MCF 10A (cell line): ENCODE measurements around the gene KCNH4. TPM values are rescaled to one million over a fixed set of nuclear protein-coding genes. Genes with fewer than 3 reads are reported as not detected.

Source experiments
- BruUV-seq: library from RNA; stranded (reverse); fragments of 400-500 nt; replicated peaks from 2 replicates; lab custom pipeline; 2021; lab: Mats Ljungman, UMichigan
- CTCF ChIA-PET: fragments of 300-600 bp; sonication (Branson Sonifier 250); formaldehyde crosslinking; extraction: SDS; loops from one replicate; lab custom pipeline; 2021; ENCODE audit warnings: antibody characterized with exemption, inconsistent platforms; lab: Yijun Ruan, JAX
- POLR2A ChIA-PET: fragments of 300-600, 350-650 bp; sonication (Branson Sonifier 250); formaldehyde crosslinking; extraction: SDS; loops from one replicate; lab custom pipeline; 2020; ENCODE audit warnings: antibody characterized with exemption, inconsistent platforms; lab: Yijun Ruan, JAX
- DNase-seq: peaks from one replicate; pipeline ENCODE4 v3.0.0-alpha.2; 2018; ENCODE audit not compliant: unreplicated experiment
- H3K27ac Mint-ChIP-seq: one replicate; pipeline ENCODE4 v1.8.0; 2022; ENCODE audit warnings: mild to moderate bottlenecking, low read depth, mixed read lengths; ENCODE audit not compliant: unreplicated experiment
- H3K27me3 Mint-ChIP-seq: one replicate; pipeline ENCODE4 v1.8.0; 2022; ENCODE audit warnings: mixed read lengths; ENCODE audit not compliant: insufficient read depth, unreplicated experiment
- H3K36me3 Mint-ChIP-seq: one replicate; pipeline ENCODE4 v1.8.0; 2022; ENCODE audit warnings: mild to moderate bottlenecking, moderate library complexity, mixed read lengths; ENCODE audit not compliant: insufficient read depth, unreplicated experiment
- H3K4me1 Mint-ChIP-seq: one replicate; pipeline ENCODE4 v1.8.0; 2022; ENCODE audit warnings: mixed read lengths; ENCODE audit not compliant: insufficient read depth, unreplicated experiment
- H3K4me3 Mint-ChIP-seq: one replicate; pipeline ENCODE4 v1.8.0; 2022; ENCODE audit warnings: mild to moderate bottlenecking, moderate library complexity, mixed read lengths; ENCODE audit not compliant: unreplicated experiment
- H3K9me3 Mint-ChIP-seq: one replicate; pipeline ENCODE4 v1.8.0; 2022; ENCODE audit warnings: mixed read lengths; ENCODE audit not compliant: unreplicated experiment
- CTCF ChIP-seq: fragments of 200-600 bp; IDR thresholded peaks from one replicate; pipeline ENCODE4 v1.8.0; 2022; ENCODE audit warnings: antibody characterized with exemption, mild to moderate bottlenecking; ENCODE audit not compliant: unreplicated experiment
- intact Hi-C: fragments of 100-400 bp; cut with micrococcal nuclease; formaldehyde crosslinking; loops from 2 replicates; pipeline ENCODE4 v1.14.1; 2022
- total RNA-seq: library from RNA; stranded (reverse); gene quantifications from 2 replicates; pipeline ENCODE4 v1.2.3, GENCODE V29; 2022

KCNH4 gene
- total RNA-seq, 1 experiment from 2014 or later, result not detected

GRCh38 chr17:42131981-42132432 is 48.9 kb downstream of the KCNH4 start:
- no peaks in the 10 kb centered on the region for H3K27me3 Mint-ChIP-seq
- no peaks in the 10 kb centered on the region for H3K9me3 Mint-ChIP-seq
- ChIA-PET POLR2A (interaction anchor here (0.7 kb wide), 1 partner anchor 141 kb away, joined by 3 read pairs; no protein-coding TSS in a partner anchor), CTCF (interaction anchor here (0.6 kb wide), 1 partner anchor 21 kb away, joined by 3 read pairs; no protein-coding TSS in a partner anchor)
- H3K36me3 Mint-ChIP-seq, result peaks cover 70% of the 10 kb centered on the region
- no peak overlapping the region for H3K27ac Mint-ChIP-seq
- TF ChIP-seq CTCF, result no peak
- BruUV-seq, result no TSS peak
- DNase-seq, result no peak
- H3K4me3 Mint-ChIP-seq, result no peak overlapping the region
- intact Hi-C loops, result no loop called here
- peaks cover 20% of the 10 kb centered on the region for H3K4me1 Mint-ChIP-seq

- Mint-ChIP-seq H3K27ac (no peak overlapping the region), H3K36me3 (peaks cover 70% of the 10 kb centered on the region), H3K4me3 (no peak overlapping the region), H3K9me3 (no peaks in the 10 kb centered on the region), H3K4me1 (peaks cover 20% of the 10 kb centered on the region), H3K27me3 (no peaks in the 10 kb centered on the region)
- intact Hi-C loops, result no loop called here
- POLR2A ChIA-PET, result interaction anchor here (0.7 kb wide), 1 partner anchor 142 kb away, joined by 3 read pairs; no protein-coding TSS in a partner anchor
- DNase-seq, result no peak
- no peak for TF ChIP-seq CTCF
- BruUV-seq, result no TSS peak
- CTCF ChIA-PET, result interaction anchor here (0.6 to 1.0 kb wide), 2 partner anchors 20 to 64 kb away, joined by 3 read pairs; no protein-coding TSS in a partner anchor
These were observed 49.7 kb downstream of the KCNH4 start for GRCh38 chr17:42131232-42131631.

- no peaks in the 10 kb centered on the region for H3K27me3 Mint-ChIP-seq
- no peak for DNase-seq
- CTCF ChIA-PET, result interaction anchor here (0.6 to 1.2 kb wide), 6 partner anchors 11 to 147 kb away, joined by 3 to 7 read pairs (median 3); no protein-coding TSS in a partner anchor
- BruUV-seq, result no TSS peak
- TF ChIP-seq CTCF, result no peak
- no peak overlapping the region for H3K27ac Mint-ChIP-seq
- intact Hi-C loops, result no loop called here
- peaks cover 70% of the 10 kb centered on the region for H3K36me3 Mint-ChIP-seq
- POLR2A ChIA-PET, result interaction anchor here (0.6 to 0.7 kb wide), 2 partner anchors 145 to 387 kb away, joined by 3 read pairs; no protein-coding TSS in a partner anchor
- no peak overlapping the region for H3K4me3 Mint-ChIP-seq
- peaks cover 14% of the 10 kb centered on the region for H3K4me1 Mint-ChIP-seq
- H3K9me3 Mint-ChIP-seq, result no peaks in the 10 kb centered on the region
These were observed 50.5 kb downstream of the KCNH4 start for GRCh38 chr17:42130310-42130936.

GRCh38 chr17:42129109-42129837 is 51.7 kb downstream of the KCNH4 start:
- no peak for TF ChIP-seq CTCF
- no TSS peak for BruUV-seq
- CTCF ChIA-PET, result interaction anchor here (1.0 to 1.2 kb wide), 2 partner anchors 10 to 13 kb away, joined by 3 to 5 read pairs; no protein-coding TSS in a partner anchor

More at GRCh38 chr17:42129109-42129837, 51.7 kb downstream of the KCNH4 start:
- no peak overlapping the region for H3K4me3 Mint-ChIP-seq
- H3K27me3 Mint-ChIP-seq, result no peaks in the 10 kb centered on the region
- DNase-seq, result no peak
- intact Hi-C loops, result no loop called here
- peak overlapping the region; percentile 52 for H3K27ac Mint-ChIP-seq
- no peaks in the 10 kb centered on the region for H3K9me3 Mint-ChIP-seq
- peaks cover 72% of the 10 kb centered on the region for H3K36me3 Mint-ChIP-seq
- peaks cover 14% of the 10 kb centered on the region for H3K4me1 Mint-ChIP-seq
- POLR2A ChIA-PET, result interaction anchor here (0.7 to 1.1 kb wide), 3 partner anchors 25 to 146 kb away, joined by 3 to 4 read pairs (median 3); no protein-coding TSS in a partner anchor
